ENCODE results near the gene ATXN7. TPM values are rescaled to one million over a fixed set of nuclear protein-coding genes. Genes with fewer than 3 reads are reported as not detected.

Gene ATXN7
- total RNA-seq, 1 experiment from 2014 or later: 3.6 TPM

DNA sequence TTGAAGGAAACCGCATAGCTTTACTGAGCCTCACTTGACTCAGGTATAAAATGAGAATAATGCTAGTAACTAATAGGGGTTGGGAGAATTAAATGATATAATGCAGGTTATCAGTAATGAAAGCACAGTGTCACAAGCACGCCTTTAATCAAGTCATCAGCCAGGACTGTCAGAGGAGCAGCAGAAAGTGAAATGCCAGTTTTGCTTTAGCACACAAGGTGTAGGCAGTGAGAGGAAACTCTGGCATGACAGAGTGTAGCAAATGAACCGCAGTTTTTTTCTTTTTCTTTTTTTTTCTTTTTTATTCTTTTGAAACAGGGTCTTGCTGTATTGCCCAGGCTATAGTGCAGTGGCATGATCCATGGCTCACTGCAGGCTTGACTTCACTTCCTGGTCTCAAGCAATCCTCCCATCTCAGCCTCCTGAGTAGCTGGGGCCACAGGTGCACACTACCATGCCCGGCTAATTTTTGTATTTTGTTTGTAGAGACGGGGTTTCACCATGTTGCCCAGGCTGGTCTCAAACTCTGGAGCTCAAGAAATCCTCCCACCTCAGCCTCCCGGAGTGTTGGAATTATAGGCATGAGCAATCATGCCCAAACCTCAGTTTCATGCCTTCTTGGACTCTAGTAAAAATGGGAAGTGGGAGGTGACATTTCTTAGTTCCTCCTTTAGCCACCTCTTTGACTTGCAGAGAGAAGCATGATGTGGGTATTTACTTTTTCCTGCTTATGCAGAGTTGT lies 58.2 kb downstream of the ATXN7 start:
- H3K27ac ChIP-seq (ENCODE audit: low read length): no peak overlapping the region
- H3K36me3 ChIP-seq (ENCODE audit: low read depth, low read length): peaks cover 11% of the 10 kb centered on the region; the same call in 1 of the 2 replicates
- POLR2A ChIA-PET (ENCODE audit: unreplicated experiment): no interaction called here
- H3K9me3 ChIP-seq (ENCODE audit: low read length): no peaks in the 10 kb centered on the region
- DNase-seq (no peak), ATAC-seq (no peak)
- CTCF ChIA-PET: no interaction called here
- no peaks in the 10 kb centered on the region for H3K27me3 ChIP-seq (ENCODE audit: low read length)
- peaks cover 5% of the 10 kb centered on the region for H3F3A ChIP-seq (ENCODE audit: low read length, unreplicated experiment)
- no peak overlapping the region for H2AFZ ChIP-seq (ENCODE audit: low read length)
- intact Hi-C loops (cut with micrococcal nuclease): no loop called here
- no peak overlapping the region for H3K9ac ChIP-seq (ENCODE audit: low read length)
- H4K20me1 ChIP-seq (ENCODE audit: low read length): 0 out of 2 replicates have a peak, but pooled peaks cover 5% of the 10 kb centered on the region
- peaks cover 13% of the 10 kb centered on the region for H3K4me1 ChIP-seq (ENCODE audit: insufficient read depth, low read length)
- TF ChIP-seq EZH2 (IDR thresholded peaks at IDR 0.05; ENCODE audit: low read length, unreplicated experiment): no peak
- no peak for TF ChIP-seq EZH2phosphoT487 (IDR thresholded peaks at IDR 0.05; ENCODE audit: borderline replicate concordance, low read length)
- TF ChIP-seq CTCF (conservative IDR thresholded peaks at IDR 0.05; ENCODE audit: low read depth, low read length): no peak
- BruUV-seq (replicated peaks): no TSS peak
- no peak overlapping the region for H3K4me2 ChIP-seq (ENCODE audit: low read length)
- peaks cover 11% of the 10 kb centered on the region for H3K79me2 ChIP-seq (ENCODE audit: low read length)
- no peaks in the 10 kb centered on the region for H3K9me2 ChIP-seq (replicated peaks; ENCODE audit: low read length)
- H3K4me3 ChIP-seq (ENCODE audit: low read length): no peak overlapping the region

GRCh38 chr3:63922491-63923199 lies 59.0 kb downstream of the ATXN7 start:
- Histone ChIP-seq H3K4me3 (ENCODE audit: low read length) (no peak overlapping the region), H4K20me1 (ENCODE audit: low read length) (0 out of 2 replicates have a peak, but pooled peaks cover 5% of the 10 kb centered on the region), H3K4me2 (ENCODE audit: low read length) (no peak overlapping the region), H3K27ac (ENCODE audit: low read length) (no peak overlapping the region), H3K36me3 (ENCODE audit: low read depth, low read length) (peaks cover 6% of the 10 kb centered on the region; the same call in 1 of the 2 replicates), H3K79me2 (ENCODE audit: low read length) (peaks cover 11% of the 10 kb centered on the region), H3K4me1 (ENCODE audit: insufficient read depth, low read length) (peaks cover 13% of the 10 kb centered on the region), H3K9me3 (ENCODE audit: low read length) (no peaks in the 10 kb centered on the region), H3K27me3 (ENCODE audit: low read length) (no peaks in the 10 kb centered on the region), H3F3A (ENCODE audit: low read length, unreplicated experiment) (peaks cover 4% of the 10 kb centered on the region), H2AFZ (ENCODE audit: low read length) (no peak overlapping the region), H3K9me2 (replicated peaks; ENCODE audit: low read length) (no peaks in the 10 kb centered on the region), H3K9ac (ENCODE audit: low read length) (no peak overlapping the region)
- ATAC-seq: no peak
- ChIA-PET POLR2A (ENCODE audit: unreplicated experiment) (no interaction called here), CTCF (no interaction called here)
- TF ChIP-seq CTCF (conservative IDR thresholded peaks at IDR 0.05; ENCODE audit: low read depth, low read length): no peak
- no peak for TF ChIP-seq EZH2 (IDR thresholded peaks at IDR 0.05; ENCODE audit: low read length, unreplicated experiment)
- no peak for TF ChIP-seq EZH2phosphoT487 (IDR thresholded peaks at IDR 0.05; ENCODE audit: borderline replicate concordance, low read length)
- intact Hi-C loops (cut with micrococcal nuclease): no loop called here
- BruUV-seq (replicated peaks): no TSS peak
- DNase-seq: no peak

DNA sequence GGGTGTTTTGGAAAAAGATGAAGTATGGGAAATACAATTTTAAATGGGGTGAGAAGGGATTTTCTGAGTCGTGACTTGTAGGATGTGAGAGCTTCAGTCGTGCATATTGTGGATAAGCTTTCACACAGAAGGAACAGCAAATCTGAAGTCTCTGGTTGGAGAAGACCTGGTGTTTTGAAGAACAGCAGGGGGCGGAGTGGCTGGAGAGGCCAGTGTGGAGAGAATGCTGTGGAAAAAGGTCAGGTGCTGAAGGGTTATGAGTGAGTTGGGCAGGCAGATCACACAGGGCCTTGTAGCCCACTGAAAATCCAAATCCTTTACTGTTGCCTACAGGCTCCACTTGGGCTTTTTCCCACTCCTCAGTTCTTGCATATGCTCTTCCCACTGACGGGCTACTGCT lies 62.6 kb downstream of the ATXN7 start:
- BruUV-seq (replicated peaks): no TSS peak
- Histone ChIP-seq H3K27ac (ENCODE audit: low read length) (no peak overlapping the region), H3K27me3 (ENCODE audit: low read length) (no peaks in the 10 kb centered on the region), H3K4me2 (ENCODE audit: low read length) (no peak overlapping the region), H4K20me1 (ENCODE audit: low read length) (no peaks in the 10 kb centered on the region), H3K36me3 (ENCODE audit: low read depth, low read length) (peaks cover 6% of the 10 kb centered on the region; the same call in 1 of the 2 replicates), H3K79me2 (ENCODE audit: low read length) (peaks cover 8% of the 10 kb centered on the region; the same call in 1 of the 2 replicates), H3K9me3 (ENCODE audit: low read length) (no peaks in the 10 kb centered on the region), H3F3A (ENCODE audit: low read length, unreplicated experiment) (no peaks in the 10 kb centered on the region), H2AFZ (ENCODE audit: low read length) (no peak overlapping the region), H3K4me1 (ENCODE audit: insufficient read depth, low read length) (no peaks in the 10 kb centered on the region), H3K9me2 (replicated peaks; ENCODE audit: low read length) (no peaks in the 10 kb centered on the region), H3K4me3 (ENCODE audit: low read length) (no peak overlapping the region), H3K9ac (ENCODE audit: low read length) (no peak overlapping the region)
- ChIA-PET CTCF (no interaction called here), POLR2A (ENCODE audit: unreplicated experiment) (no interaction called here)
- DNase-seq: no peak
- TF ChIP-seq CTCF (conservative IDR thresholded peaks at IDR 0.05; ENCODE audit: low read depth, low read length) (0 out of 2 replicates have a peak, but pooled peaks have one; percentile 17), EZH2phosphoT487 (IDR thresholded peaks at IDR 0.05; ENCODE audit: borderline replicate concordance, low read length) (no peak)
- no peak for ATAC-seq
- intact Hi-C loops (cut with micrococcal nuclease): no loop called here
